Keratinocyte (primary cell): Measurements from ENCODE around the gene MAGI3.
"Not testable (repeated sequence)": the region's sequence is repeated elsewhere in the genome, so short reads cannot be mapped to it uniquely, and the experiment has no call there.

Experiments
- EZH2 ChIP-seq: IDR thresholded peaks from one replicate; pipeline ENCODE4 v1.6.1; 2012; ENCODE audit warnings: inconsistent platforms, mild to moderate bottlenecking, low read length, moderate library complexity
- TF ChIP-seq, protein P1 (sequence below), 3 experiments: IDR thresholded peaks in 1 of 3; conservative IDR thresholded peaks in 1 of 3; optimal IDR thresholded peaks in 1 of 3; 2 replicates in 2 of 3; 3 replicates in 1 of 3; pipeline versions ENCODE3 to v1.5.1; 2011; ENCODE audit warnings: low read length in 3 of 3, mild to moderate bottlenecking in 3 of 3, moderate library complexity in 2 of 3, control low read depth in 1 of 3, inconsistent platforms in 1 of 3; ENCODE audit not compliant: insufficient read depth in 2 of 3; ENCODE audit errors: extremely low read depth in 1 of 3

DNA sequence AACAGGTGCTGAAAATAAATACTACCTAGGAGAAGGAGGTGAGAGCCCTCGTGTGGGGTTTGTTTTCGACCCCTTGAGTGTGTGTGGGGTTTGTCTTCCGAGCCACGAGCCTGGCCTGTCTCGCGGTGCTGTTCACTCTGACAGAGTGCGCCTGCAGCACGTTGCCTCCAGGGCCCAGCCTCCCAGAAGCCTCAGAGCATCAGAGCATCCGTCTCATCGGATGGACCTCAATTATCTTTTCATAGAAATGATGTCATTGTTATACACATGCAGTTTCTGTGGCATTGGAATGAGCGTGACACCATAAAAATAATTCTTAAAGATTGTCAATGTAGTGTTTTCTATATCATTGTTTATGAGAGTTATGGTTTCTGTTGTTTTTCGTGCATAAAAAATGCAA lies 119.5 kb downstream of the MAGI3 start:
- TF ChIP-seq, protein P1, sequence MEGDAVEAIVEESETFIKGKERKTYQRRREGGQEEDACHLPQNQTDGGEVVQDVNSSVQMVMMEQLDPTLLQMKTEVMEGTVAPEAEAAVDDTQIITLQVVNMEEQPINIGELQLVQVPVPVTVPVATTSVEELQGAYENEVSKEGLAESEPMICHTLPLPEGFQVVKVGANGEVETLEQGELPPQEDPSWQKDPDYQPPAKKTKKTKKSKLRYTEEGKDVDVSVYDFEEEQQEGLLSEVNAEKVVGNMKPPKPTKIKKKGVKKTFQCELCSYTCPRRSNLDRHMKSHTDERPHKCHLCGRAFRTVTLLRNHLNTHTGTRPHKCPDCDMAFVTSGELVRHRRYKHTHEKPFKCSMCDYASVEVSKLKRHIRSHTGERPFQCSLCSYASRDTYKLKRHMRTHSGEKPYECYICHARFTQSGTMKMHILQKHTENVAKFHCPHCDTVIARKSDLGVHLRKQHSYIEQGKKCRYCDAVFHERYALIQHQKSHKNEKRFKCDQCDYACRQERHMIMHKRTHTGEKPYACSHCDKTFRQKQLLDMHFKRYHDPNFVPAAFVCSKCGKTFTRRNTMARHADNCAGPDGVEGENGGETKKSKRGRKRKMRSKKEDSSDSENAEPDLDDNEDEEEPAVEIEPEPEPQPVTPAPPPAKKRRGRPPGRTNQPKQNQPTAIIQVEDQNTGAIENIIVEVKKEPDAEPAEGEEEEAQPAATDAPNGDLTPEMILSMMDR (optimal IDR thresholded peaks at IDR 0.05 in 1 of 3, IDR thresholded peaks at IDR 0.05 in 1 of 3, conservative IDR thresholded peaks at IDR 0.05 in 1 of 3; ENCODE audit: extremely low read depth in 1 of 3, insufficient read depth in 2 of 3, low read length in 3 of 3) = not testable (repeated sequence)
- TF ChIP-seq EZH2 = not testable (repeated sequence)
